ES-I3 (cell line): ENCODE results near the gene SRGAP1.

Source experiments
- H3K36me3 ChIP-seq: 2 replicates; pipeline ENCODE4 v1.6.1; 2013; ENCODE audit warnings: mild to moderate bottlenecking, low read length, control low read depth, moderate library complexity; ENCODE audit not compliant: insufficient read depth
- H3K4me1 ChIP-seq: 2 replicates; pipeline ENCODE4 v1.6.1; 2013; ENCODE audit warnings: mild to moderate bottlenecking, control low read depth, low read length; ENCODE audit not compliant: insufficient read depth
- H3K9ac ChIP-seq: 2 replicates; pipeline ENCODE4 v1.6.1; 2013; ENCODE audit warnings: low read depth, mild to moderate bottlenecking, low read length, moderate library complexity
- H3K9me3 ChIP-seq: 2 replicates; pipeline ENCODE4 v1.6.1; 2013; ENCODE audit warnings: mild to moderate bottlenecking, low read length, moderate library complexity; ENCODE audit not compliant: control insufficient read depth, insufficient read depth

SRGAP1 gene

GRCh38 chr12:64082866-64083268 is 238.4 kb downstream of the SRGAP1 start:
- Histone ChIP-seq H3K9ac (no peak overlapping the region), H3K9me3 (no peaks in the 10 kb centered on the region), H3K4me1 (peaks cover 2% of the 10 kb centered on the region; the same call in 1 of the 2 replicates), H3K36me3 (no peaks in the 10 kb centered on the region)

GRCh38 chr12:64083285-64084210 is 239.0 kb downstream of the SRGAP1 start:
- H3K36me3 ChIP-seq = no peaks in the 10 kb centered on the region
- no peaks in the 10 kb centered on the region for H3K9me3 ChIP-seq
- H3K9ac ChIP-seq = no peak overlapping the region
- peaks cover 7% of the 10 kb centered on the region for H3K4me1 ChIP-seq

GRCh38 chr12:64085154-64085553 is 240.7 kb downstream of the SRGAP1 start:
- H3K4me1 ChIP-seq = peaks cover 16% of the 10 kb centered on the region
- H3K9ac ChIP-seq = no peak overlapping the region
- no peaks in the 10 kb centered on the region for H3K36me3 ChIP-seq
- no peaks in the 10 kb centered on the region for H3K9me3 ChIP-seq

- Histone ChIP-seq H3K9ac (no peak overlapping the region), H3K36me3 (no peaks in the 10 kb centered on the region), H3K4me1 (peaks cover 16% of the 10 kb centered on the region), H3K9me3 (no peaks in the 10 kb centered on the region)
Measured at GRCh38 chr12:64085996-64086395, 241.5 kb downstream of the SRGAP1 start.

- Histone ChIP-seq H3K9me3 (no peaks in the 10 kb centered on the region), H3K9ac (no peak overlapping the region), H3K4me1 (peaks cover 16% of the 10 kb centered on the region), H3K36me3 (no peaks in the 10 kb centered on the region)
Measured at GRCh38 chr12:64086946-64087345, 242.4 kb downstream of the SRGAP1 start.

- Histone ChIP-seq H3K9ac (no peak overlapping the region), H3K4me1 (peaks cover 16% of the 10 kb centered on the region), H3K36me3 (no peaks in the 10 kb centered on the region), H3K9me3 (no peaks in the 10 kb centered on the region)
Measured at GRCh38 chr12:64087761-64088160, 243.3 kb downstream of the SRGAP1 start.

- Histone ChIP-seq H3K36me3 (no peaks in the 10 kb centered on the region), H3K9ac (no peak overlapping the region)
Measured at GRCh38 chr12:64088431-64089349, 244.2 kb downstream of the SRGAP1 start.

GRCh38 chr12:64090047-64090446 is 245.5 kb downstream of the SRGAP1 start:
- no peaks in the 10 kb centered on the region for H3K36me3 ChIP-seq
- H3K4me1 ChIP-seq = peaks cover 16% of the 10 kb centered on the region
- no peak overlapping the region for H3K9ac ChIP-seq
- no peaks in the 10 kb centered on the region for H3K9me3 ChIP-seq

More at GRCh38 chr12:64088431-64089349, 244.2 kb downstream of the SRGAP1 start:
- H3K9me3 ChIP-seq = no peaks in the 10 kb centered on the region
- peaks cover 16% of the 10 kb centered on the region for H3K4me1 ChIP-seq

GRCh38 chr12:64091186-64091585 is 246.7 kb downstream of the SRGAP1 start:
- Histone ChIP-seq H3K4me1 (peaks cover 16% of the 10 kb centered on the region), H3K36me3 (no peaks in the 10 kb centered on the region), H3K9ac (no peak overlapping the region), H3K9me3 (no peaks in the 10 kb centered on the region)

- Histone ChIP-seq H3K9me3 (no peaks in the 10 kb centered on the region), H3K4me1 (peaks cover 16% of the 10 kb centered on the region), H3K9ac (no peak overlapping the region), H3K36me3 (no peaks in the 10 kb centered on the region)
Measured at GRCh38 chr12:64092507-64093196, 248.2 kb downstream of the SRGAP1 start.

GRCh38 chr12:64093689-64094088 is 249.2 kb downstream of the SRGAP1 start:
- H3K9me3 ChIP-seq = no peaks in the 10 kb centered on the region
- no peak overlapping the region for H3K9ac ChIP-seq
- no peaks in the 10 kb centered on the region for H3K36me3 ChIP-seq
- H3K4me1 ChIP-seq = peaks cover 8% of the 10 kb centered on the region

GRCh38 chr12:64097366-64098105 is 253.0 kb downstream of the SRGAP1 start:
- H3K4me1 ChIP-seq = no peaks in the 10 kb centered on the region
- no peaks in the 10 kb centered on the region for H3K9me3 ChIP-seq
- no peak overlapping the region for H3K9ac ChIP-seq
- H3K36me3 ChIP-seq = no peaks in the 10 kb centered on the region

GRCh38 chr12:64098709-64099354 is 254.3 kb downstream of the SRGAP1 start:
- no peaks in the 10 kb centered on the region for H3K36me3 ChIP-seq
- no peaks in the 10 kb centered on the region for H3K4me1 ChIP-seq
- no peak overlapping the region for H3K9ac ChIP-seq
- no peaks in the 10 kb centered on the region for H3K9me3 ChIP-seq
